Stimulated activated naive CD8-positive, alpha-beta T cell treated with anti-CD3 and anti-CD28 coated beads, Interleukin-15, Interleukin-2, amounts not matched to agents 100 ng/mL and 50 ng/mL, for 24 hours (primary cell): ENCODE data around the gene PRX.
A peak's percentile ranks its signal among the peaks of the same experiment; 100 is the strongest.
"Not testable (repeated sequence)": the region's sequence is repeated elsewhere in the genome, so short reads cannot be mapped to it uniquely, and the experiment has no call there.

Experiments used
- H3K27ac Mint-ChIP-seq: one replicate; pipeline ENCODE4 v1.8.0; 2021; ENCODE audit warnings: mild to moderate bottlenecking, mixed read lengths
- H3K27me3 Mint-ChIP-seq: one replicate; pipeline ENCODE4 v1.8.0; 2021; ENCODE audit warnings: mixed read lengths
- H3K36me3 Mint-ChIP-seq: one replicate; pipeline ENCODE4 v1.8.0; 2021; ENCODE audit warnings: low read depth, mixed read lengths
- H3K4me1 Mint-ChIP-seq: one replicate; pipeline ENCODE4 v1.8.0; 2021; ENCODE audit warnings: low read depth, mixed read lengths
- H3K4me3 Mint-ChIP-seq: one replicate; pipeline ENCODE4 v1.8.0; 2021; ENCODE audit warnings: mild to moderate bottlenecking, mixed read lengths
- H3K9me3 Mint-ChIP-seq: one replicate; pipeline ENCODE4 v1.8.0; 2021; ENCODE audit warnings: mixed read lengths

PRX gene

DNA sequence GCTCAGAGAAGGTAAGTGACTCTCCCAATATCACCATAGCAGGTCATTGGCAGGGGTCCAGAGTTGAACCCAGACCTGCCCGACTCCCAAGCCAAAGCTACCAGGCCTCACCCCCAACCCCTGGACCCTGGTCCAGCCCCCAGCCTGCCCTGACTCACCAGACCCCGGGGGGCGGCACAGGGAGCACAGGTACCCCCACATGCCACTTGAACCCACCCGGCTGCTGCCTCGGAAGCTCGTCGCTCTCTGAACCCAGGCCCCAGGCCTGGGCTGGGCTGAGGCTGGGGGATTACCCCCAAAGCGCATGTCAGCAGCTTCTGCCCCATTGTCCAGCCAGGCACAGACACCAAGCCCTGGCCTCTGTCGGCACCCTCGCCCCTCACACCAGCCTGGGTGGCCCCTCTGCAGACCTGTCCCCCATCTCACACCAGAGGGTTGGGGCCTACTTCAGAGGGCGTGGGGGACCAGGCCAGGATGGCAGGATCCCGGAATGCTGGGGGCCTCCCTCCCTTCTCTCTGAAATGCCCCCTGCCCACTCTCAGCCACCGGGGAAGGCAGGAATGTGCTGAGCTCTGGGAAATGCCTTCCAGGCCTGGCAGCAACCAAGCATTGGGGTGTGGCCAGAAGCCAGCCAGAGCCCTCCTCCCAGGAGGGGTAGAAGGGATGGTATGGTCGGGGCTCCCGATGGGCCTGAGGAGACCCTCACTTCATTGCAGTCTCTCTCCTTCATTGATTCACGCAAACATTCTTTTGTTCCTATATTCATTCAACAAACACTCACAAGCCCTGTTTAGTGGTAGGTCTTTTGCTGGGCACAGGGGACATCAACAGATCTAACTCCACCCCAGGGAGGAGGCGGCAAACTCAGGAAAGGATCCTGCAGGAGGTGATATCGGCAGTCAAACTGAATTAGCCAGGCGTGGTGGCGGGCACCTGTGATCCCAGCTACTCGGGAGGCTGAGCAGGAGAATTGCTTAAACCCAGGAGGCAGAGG is 1.7 kb upstream of the PRX start:
- Mint-ChIP-seq H3K27me3 (no peaks in the 10 kb centered on the region), H3K36me3 (no peaks in the 10 kb centered on the region), H3K27ac (no peak overlapping the region), H3K4me1 (peaks cover 13% of the 10 kb centered on the region), H3K9me3 (no peaks in the 10 kb centered on the region), H3K4me3 (no peak overlapping the region)

- Mint-ChIP-seq H3K27me3 (no peaks in the 10 kb centered on the region), H3K27ac (no peak overlapping the region), H3K4me1 (peaks cover 11% of the 10 kb centered on the region), H3K36me3 (no peaks in the 10 kb centered on the region), H3K4me3 (no peak overlapping the region), H3K9me3 (no peaks in the 10 kb centered on the region)
Measured at GRCh38 chr19:40412866-40413265, 312 bp downstream of the PRX start.

- peaks cover 9% of the 10 kb centered on the region for H3K4me1 Mint-ChIP-seq
- H3K27ac Mint-ChIP-seq: no peak overlapping the region
- no peaks in the 10 kb centered on the region for H3K36me3 Mint-ChIP-seq
- H3K27me3 Mint-ChIP-seq: no peaks in the 10 kb centered on the region
- H3K9me3 Mint-ChIP-seq: no peaks in the 10 kb centered on the region
- no peak overlapping the region for H3K4me3 Mint-ChIP-seq
Measured at GRCh38 chr19:40411958-40412499, 1.1 kb downstream of the PRX start.

DNA sequence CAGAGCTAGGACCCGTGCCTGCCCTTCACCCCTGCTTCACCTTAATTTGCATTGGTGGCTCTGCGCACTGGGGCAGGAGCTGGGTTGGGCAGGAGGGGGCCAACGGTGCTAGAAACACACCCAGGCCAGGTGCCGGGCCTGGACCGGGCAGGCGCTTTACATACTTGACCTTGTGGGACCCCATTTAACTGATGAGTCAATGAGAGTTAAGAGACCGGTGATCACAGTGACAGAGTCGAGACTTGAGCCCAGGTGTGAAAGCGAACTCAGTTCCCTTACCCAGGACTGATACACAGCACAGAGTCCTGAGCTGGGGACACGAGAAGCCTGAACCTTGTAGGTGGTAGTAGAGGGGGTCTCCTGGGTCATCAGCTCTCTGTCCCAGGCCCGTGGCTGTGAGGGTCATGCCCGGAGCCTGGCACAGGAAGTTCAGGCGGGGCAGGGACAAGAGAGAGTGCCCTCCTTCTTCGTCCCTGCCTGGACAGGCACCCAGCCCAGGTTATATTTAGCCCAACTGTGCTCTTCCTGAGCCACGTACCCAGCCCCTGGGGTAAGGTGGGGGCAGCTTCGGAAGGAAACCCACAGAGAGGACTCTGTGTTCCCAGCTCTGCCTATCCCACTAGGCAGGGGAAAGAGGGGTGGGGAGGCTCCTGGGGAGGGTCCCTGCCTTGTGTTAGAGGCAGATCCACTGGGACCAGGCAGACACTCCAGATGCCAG is 1.9 kb downstream of the PRX start:
- H3K4me3 Mint-ChIP-seq: no peak overlapping the region
- no peaks in the 10 kb centered on the region for H3K27me3 Mint-ChIP-seq
- H3K4me1 Mint-ChIP-seq: peaks cover 5% of the 10 kb centered on the region
- H3K9me3 Mint-ChIP-seq: no peaks in the 10 kb centered on the region
- no peaks in the 10 kb centered on the region for H3K36me3 Mint-ChIP-seq
- no peak overlapping the region for H3K27ac Mint-ChIP-seq

DNA sequence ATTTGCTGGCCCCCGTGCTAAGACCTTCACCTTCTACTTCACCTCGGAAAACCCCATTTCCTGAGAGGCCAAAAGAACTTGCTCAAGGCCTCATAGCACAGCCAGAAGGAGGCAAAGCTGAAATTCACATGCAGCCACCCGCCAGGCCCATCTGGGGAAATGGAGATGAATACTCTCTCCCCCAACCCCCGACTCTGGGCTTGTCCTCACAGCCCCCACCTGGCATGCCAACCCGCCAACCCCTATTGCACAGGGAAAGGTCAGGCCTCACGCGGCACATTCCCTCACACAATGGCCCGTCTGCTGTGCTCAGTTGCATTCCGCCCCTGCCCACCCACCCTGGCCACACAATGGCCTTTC is 3.2 kb downstream of the PRX start:
- H3K27me3 Mint-ChIP-seq: no peaks in the 10 kb centered on the region
- no peaks in the 10 kb centered on the region for H3K9me3 Mint-ChIP-seq
- no peak overlapping the region for H3K27ac Mint-ChIP-seq
- H3K4me3 Mint-ChIP-seq: no peak overlapping the region
- no peaks in the 10 kb centered on the region for H3K36me3 Mint-ChIP-seq
- H3K4me1 Mint-ChIP-seq: peaks cover 5% of the 10 kb centered on the region

- H3K4me1 Mint-ChIP-seq, H3K4me3 Mint-ChIP-seq, H3K36me3 Mint-ChIP-seq, H3K27me3 Mint-ChIP-seq, H3K27ac Mint-ChIP-seq, H3K9me3 Mint-ChIP-seq: not testable (repeated sequence)
Measured at GRCh38 chr19:40408598-40408925, 4.6 kb downstream of the PRX start.

DNA sequence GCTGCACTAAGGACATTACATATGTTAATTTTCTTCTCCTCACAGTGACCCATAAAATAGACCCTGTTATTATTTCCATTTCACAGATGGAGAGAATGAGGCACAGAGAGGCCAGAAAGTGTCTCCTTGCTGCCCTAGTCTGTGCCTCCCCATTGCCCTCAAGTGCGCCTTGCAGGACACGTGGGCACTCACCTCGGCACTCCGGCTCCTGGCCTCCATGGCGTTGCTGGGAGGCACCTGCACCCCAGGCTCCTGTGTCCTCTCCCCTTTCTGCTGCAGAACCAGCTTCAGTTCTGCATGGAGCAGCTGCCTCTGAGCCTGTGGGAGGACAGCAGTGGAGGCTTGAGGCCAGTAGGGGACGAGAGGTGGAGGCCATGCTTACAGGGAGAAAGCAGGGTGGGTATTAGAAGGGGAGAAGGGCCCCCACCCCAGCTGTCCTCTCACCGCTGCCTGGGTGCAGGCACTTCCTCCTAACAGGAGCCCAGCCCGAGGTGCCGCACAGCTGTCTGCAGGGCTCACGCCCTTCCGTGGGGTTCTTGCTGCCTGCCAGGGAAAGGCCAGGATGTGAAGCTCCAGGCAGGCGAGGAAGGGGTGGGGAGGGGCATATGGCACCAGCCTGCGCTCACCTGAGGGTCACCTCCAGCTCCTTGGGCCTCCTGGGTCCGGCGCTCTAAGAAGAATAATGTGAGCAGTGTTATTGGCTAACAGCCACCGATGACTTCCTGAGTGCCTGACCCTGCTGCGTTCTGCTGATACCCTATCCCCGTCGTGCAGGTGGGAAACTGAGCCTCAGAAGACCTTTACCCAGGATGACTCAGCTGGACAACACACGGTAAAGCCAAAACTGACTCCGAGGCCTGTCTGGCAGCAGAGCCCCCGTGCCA is 5.2 kb downstream of the PRX start:
- H3K4me3 Mint-ChIP-seq: no peak overlapping the region
- H3K36me3 Mint-ChIP-seq: no peaks in the 10 kb centered on the region
- H3K9me3 Mint-ChIP-seq: no peaks in the 10 kb centered on the region
- no peaks in the 10 kb centered on the region for H3K27me3 Mint-ChIP-seq
- H3K27ac Mint-ChIP-seq: no peak overlapping the region
- H3K4me1 Mint-ChIP-seq: peaks cover 9% of the 10 kb centered on the region

DNA sequence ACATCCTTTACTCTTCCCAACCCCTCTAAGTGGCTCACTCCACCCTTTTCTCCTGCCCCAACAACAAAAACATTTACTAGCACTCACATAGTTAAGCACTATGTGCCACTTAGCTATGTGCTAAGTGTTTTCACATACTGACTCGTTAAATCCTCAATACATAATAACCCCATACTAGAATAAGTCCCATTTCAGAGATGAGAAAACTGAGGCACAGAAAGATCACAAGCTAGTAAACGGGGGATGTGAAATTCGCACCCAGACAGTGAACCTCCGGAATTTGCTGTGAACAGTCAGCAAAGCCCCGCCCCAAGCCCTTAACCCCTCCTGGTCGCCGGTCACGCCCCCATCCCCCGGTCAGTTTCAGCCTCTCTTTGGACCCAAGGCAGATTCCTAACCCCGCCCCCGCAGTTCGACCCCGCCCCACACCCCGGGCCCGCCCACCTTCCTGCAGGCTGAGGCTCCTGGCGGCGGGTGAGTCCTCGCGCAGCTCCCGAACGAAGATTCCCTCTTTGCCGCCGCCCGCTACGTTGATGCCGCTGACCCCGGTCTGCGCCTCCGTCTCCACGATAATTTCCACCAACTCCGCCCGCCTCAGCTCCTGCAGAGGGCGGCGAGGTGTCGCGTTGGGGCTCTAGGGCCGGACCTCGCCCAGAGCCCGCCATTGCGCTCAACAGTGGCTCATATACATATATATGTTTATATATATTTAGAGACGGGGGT is 9.8 kb downstream of the PRX start:
- no peaks in the 10 kb centered on the region for H3K9me3 Mint-ChIP-seq

DNA sequence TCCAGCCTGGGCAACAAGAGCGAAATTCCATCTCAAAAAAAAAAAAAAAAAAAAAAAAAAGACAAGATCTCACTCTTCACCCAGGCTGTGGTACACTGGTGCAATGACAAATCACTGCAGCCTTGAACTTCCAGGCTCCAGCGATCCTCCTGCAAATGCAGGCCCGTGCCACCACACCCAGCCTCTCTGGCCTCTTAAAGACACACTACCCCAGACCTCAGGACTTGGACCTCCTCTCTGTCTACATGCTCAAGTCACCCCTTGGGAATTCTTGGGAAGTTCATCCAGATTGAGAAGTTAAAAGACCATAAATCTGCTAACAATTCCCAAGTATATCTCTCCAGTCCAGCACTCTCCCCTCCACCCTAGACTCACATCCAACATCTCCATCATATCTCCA is 12.6 kb downstream of the PRX start:
- Mint-ChIP-seq H3K9me3 (no peaks in the 10 kb centered on the region), H3K27ac (no peak overlapping the region), H3K36me3 (no peaks in the 10 kb centered on the region), H3K27me3 (peaks cover 4% of the 10 kb centered on the region), H3K4me3 (no peak overlapping the region), H3K4me1 (peaks cover 20% of the 10 kb centered on the region)

More for the DNA sequence above, 9.8 kb downstream of the PRX start:
- Mint-ChIP-seq H3K36me3 (no peaks in the 10 kb centered on the region), H3K27ac (no peak overlapping the region), H3K4me1 (peaks cover 17% of the 10 kb centered on the region), H3K27me3 (peaks cover 4% of the 10 kb centered on the region), H3K4me3 (peak overlapping the region; percentile 83)

DNA sequence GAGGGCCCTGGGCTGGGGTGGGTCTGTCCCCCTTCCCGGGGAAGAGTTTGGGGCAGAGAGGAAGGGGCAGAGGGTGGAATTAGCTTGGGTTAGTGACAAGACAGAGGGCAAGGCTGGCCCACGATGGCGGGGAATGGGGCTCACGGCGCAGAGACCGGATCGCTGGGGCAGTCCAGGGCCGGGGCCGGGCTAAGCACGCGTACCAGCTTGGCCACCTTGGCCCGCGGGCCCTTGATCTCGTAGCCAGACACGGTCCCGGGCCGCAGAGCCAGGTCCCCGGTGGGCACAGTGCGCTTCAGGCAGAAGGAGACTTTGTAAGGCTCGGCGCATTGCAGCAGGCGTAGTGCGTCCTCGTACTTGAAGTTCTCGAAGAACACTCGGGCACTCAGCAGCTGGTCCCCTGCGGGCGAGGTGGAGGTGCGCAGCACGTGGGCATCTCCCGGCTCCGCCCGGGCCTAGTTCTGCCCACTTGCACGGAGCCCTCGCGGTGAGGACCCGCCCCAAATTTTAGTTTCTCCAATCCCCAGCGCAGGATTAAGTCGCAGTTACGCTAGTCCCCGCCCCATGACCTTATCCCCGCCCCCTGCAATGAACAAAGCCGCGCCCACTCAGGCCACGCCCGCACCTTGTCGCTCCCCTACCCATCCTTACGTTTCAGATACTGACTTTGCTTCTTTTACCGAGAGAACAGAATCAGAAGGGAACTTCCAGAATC is 14.6 kb downstream of the PRX start:
- Mint-ChIP-seq H3K4me1 (peaks cover 18% of the 10 kb centered on the region), H3K4me3 (no peak overlapping the region), H3K27ac (no peak overlapping the region), H3K9me3 (no peaks in the 10 kb centered on the region), H3K27me3 (peaks cover 4% of the 10 kb centered on the region), H3K36me3 (no peaks in the 10 kb centered on the region)

DNA sequence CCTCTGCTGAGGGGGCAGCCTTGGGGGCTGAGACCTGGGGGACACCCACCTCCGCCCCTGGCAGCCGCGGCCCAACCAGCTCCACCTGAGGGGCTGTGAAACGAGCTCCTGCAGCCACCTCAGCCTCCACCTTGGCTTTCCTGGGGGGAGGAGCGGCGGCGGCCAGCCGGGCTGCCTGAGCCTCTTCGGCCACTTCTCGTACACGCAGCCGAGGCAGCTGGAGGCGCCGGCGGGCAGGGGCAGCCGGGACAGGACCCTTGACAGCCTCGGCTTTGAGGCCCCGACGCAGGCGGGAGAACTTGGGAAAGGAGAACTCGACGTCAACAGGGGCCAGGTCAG is 15.6 kb downstream of the PRX start:
- peaks cover 4% of the 10 kb centered on the region for H3K27me3 Mint-ChIP-seq
- no peak overlapping the region for H3K4me3 Mint-ChIP-seq
- H3K4me1 Mint-ChIP-seq: peaks cover 11% of the 10 kb centered on the region
- no peak overlapping the region for H3K27ac Mint-ChIP-seq
- H3K9me3 Mint-ChIP-seq: no peaks in the 10 kb centered on the region
- H3K36me3 Mint-ChIP-seq: no peaks in the 10 kb centered on the region

- Mint-ChIP-seq H3K9me3 (no peaks in the 10 kb centered on the region), H3K36me3 (no peaks in the 10 kb centered on the region), H3K27me3 (peaks cover 4% of the 10 kb centered on the region), H3K4me3 (no peak overlapping the region), H3K4me1 (peaks cover 11% of the 10 kb centered on the region), H3K27ac (no peak overlapping the region)
Measured at GRCh38 chr19:40396886-40397567, 16.2 kb downstream of the PRX start.

DNA sequence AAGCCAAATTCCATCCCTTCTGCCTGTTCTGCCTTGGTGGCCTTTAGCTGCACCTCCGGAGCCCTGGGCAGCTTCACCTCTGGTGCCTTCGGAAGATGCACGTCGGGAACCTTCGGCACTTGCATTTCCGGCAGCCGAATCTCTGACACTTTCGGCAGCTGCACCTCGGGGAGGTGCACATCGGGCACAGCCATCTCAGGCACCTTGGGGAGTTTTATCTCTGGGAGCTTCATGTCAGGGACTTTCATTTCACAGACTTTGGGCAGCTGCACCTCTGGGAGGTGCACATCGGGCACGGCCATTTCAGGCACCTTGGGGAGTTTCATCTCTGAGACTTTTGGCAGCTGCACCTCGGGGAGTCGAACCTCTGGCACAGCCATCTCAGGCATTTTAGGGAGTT is 17.2 kb downstream of the PRX start:
- peaks cover 11% of the 10 kb centered on the region for H3K4me1 Mint-ChIP-seq
- H3K27me3 Mint-ChIP-seq: peaks cover 4% of the 10 kb centered on the region
- H3K36me3 Mint-ChIP-seq: no peaks in the 10 kb centered on the region
- no peaks in the 10 kb centered on the region for H3K9me3 Mint-ChIP-seq
- H3K4me3 Mint-ChIP-seq: no peak overlapping the region
- H3K27ac Mint-ChIP-seq: no peak overlapping the region
